Loucy (cell line): ENCODE data around the gene MIGA2.

Experiments used
- CTCF ChIP-seq: fragments of 200-600 bp; sonication (generic); conservative IDR thresholded peaks from 2 replicates; pipeline ENCODE4 v1.5.1; 2014; ENCODE audit warnings: mild to moderate bottlenecking, antibody characterized with exemption, low read length
- EZH2phosphoT487 ChIP-seq: fragments of 200-600 bp; IDR thresholded peaks from 2 replicates; pipeline ENCODE4 v1.6.1; 2018; ENCODE audit warnings: antibody characterized with exemption, mild to moderate bottlenecking, moderate library complexity, borderline replicate concordance

GRCh38 chr9:129033216-129033615 is 3.2 kb upstream of the MIGA2 start:
- TF ChIP-seq CTCF = no peak
- no peak for TF ChIP-seq EZH2phosphoT487
